ENCODE data around the gene PLCH1. TPM values are rescaled to one million over a fixed set of nuclear protein-coding genes. Genes with fewer than 3 reads are reported as not detected.

The PLCH1 gene
- total and polyA plus RNA-seq, 10 of the 15 experiments (the other 5 are each of a cell fraction or from before 2014, with no cell fraction given) = 0.03 to 0.22 (median 0.04) TPM; not detected in 5

- Histone ChIP-seq H3K27me3 (replicated peaks in 1 of 2; ENCODE audit: control insufficient read depth in 2 of 2, insufficient read depth in 2 of 2, low read length in 1 of 2) (no peaks in the 10 kb centered on the region; a peak in 3 of 4 replicates), H3K4me3 (no peak overlapping the region), H3K4me2 (ENCODE audit: control insufficient read depth, insufficient read depth) (no peak overlapping the region), H4K20me1 (ENCODE audit: control insufficient read depth, insufficient read depth) (no peaks in the 10 kb centered on the region), H3K27ac (ENCODE audit: control insufficient read depth, insufficient read depth) (no peak overlapping the region), H3K4me1 (ENCODE audit: control insufficient read depth, insufficient read depth, low read length) (no peaks in the 10 kb centered on the region), H2AFZ (ENCODE audit: control insufficient read depth, low read depth, low read length) (no peak overlapping the region), H3K9ac (ENCODE audit: control insufficient read depth, insufficient read depth, low read length) (no peak overlapping the region), H3K36me3 (ENCODE audit: control insufficient read depth in 2 of 2, insufficient read depth in 2 of 2, low read length in 1 of 2) (no peaks in the 10 kb centered on the region), H3K79me2 (ENCODE audit: control insufficient read depth, insufficient read depth, low read length) (no peaks in the 10 kb centered on the region), H3K9me3 (replicated peaks; ENCODE audit: control insufficient read depth, insufficient read depth, low read length) (no peaks in the 10 kb centered on the region)
- no TSS peak for BruUV-seq (replicated peaks)
- TF ChIP-seq CHD1 (IDR thresholded peaks at IDR 0.05; ENCODE audit: low read depth, low read length) = no peak
- TF ChIP-seq, protein P1, sequence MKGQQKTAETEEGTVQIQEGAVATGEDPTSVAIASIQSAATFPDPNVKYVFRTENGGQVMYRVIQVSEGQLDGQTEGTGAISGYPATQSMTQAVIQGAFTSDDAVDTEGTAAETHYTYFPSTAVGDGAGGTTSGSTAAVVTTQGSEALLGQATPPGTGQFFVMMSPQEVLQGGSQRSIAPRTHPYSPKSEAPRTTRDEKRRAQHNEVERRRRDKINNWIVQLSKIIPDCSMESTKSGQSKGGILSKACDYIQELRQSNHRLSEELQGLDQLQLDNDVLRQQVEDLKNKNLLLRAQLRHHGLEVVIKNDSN (IDR thresholded peaks at IDR 0.05; ENCODE audit: borderline replicate concordance, extremely low read length, insufficient read depth, low read depth, low read length) = no peak
- no peak for TF ChIP-seq SREBF1 (IDR thresholded peaks at IDR 0.05; ENCODE audit: low read length)
- TF ChIP-seq ZBTB11 (CRISPR knock-in tag; IDR thresholded peaks at IDR 0.05) = no peak
- RAD21 ChIA-PET (ENCODE audit: unreplicated experiment) = no interaction called here
- SMC1A ChIA-PET (ENCODE audit: uncharacterized antibody, unreplicated experiment) = interaction anchor here (1.2 kb wide), 1 partner anchor 9 kb away, joined by 5 read pairs; no protein-coding TSS in a partner anchor
- ATAC-seq (no peak), DNase-seq (ENCODE audit: low read depth, low spot score) (no peak), FAIRE-seq (no peak)
- intact Hi-C loops (cut with micrococcal nuclease; ENCODE audit: unreplicated experiment) = no loop called here
- in situ Hi-C loops (cut with MboI) = no loop called here
- POLR2A ChIA-PET = no interaction called here
- CTCF ChIA-PET = interaction anchor here (1.2 to 1.5 kb wide), 3 partner anchors 12 to 29 kb away, joined by 3 to 4 read pairs (median 3); no protein-coding TSS in a partner anchor
- 17% methylated on average over 4 of the region's 4 CpGs for WGBS (ENCODE audit: insufficient coverage, insufficient replicate concordance, low lambda C conversion rate, missing lambda C conversion rate)
These were observed 71.5 kb downstream of the PLCH1 start for GRCh38 chr3:155673421-155673820.
